ENCODE measurements around the gene MDGA2.

DNA sequence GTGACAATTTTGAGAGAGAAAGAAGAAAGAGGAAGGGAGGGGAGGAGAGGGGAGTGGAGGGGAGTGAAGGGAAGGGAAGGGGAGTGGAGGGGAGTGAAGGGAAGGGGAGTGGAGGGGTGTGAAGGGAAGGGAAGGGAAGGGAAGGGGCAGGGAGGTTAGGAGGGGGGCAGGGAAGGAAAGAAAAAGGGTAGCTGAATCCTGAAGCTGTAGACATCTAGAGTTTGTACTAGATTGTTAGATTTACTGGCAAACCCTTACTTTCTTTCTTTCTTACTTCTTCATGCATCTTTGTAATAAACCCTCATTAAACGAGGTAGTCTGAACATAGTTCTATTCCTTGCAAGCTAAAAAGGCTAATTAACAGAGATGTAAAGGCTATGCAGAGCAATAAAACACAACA is 378.0 kb downstream of the MDGA2 start:
- TF ChIP-seq, protein P1, sequence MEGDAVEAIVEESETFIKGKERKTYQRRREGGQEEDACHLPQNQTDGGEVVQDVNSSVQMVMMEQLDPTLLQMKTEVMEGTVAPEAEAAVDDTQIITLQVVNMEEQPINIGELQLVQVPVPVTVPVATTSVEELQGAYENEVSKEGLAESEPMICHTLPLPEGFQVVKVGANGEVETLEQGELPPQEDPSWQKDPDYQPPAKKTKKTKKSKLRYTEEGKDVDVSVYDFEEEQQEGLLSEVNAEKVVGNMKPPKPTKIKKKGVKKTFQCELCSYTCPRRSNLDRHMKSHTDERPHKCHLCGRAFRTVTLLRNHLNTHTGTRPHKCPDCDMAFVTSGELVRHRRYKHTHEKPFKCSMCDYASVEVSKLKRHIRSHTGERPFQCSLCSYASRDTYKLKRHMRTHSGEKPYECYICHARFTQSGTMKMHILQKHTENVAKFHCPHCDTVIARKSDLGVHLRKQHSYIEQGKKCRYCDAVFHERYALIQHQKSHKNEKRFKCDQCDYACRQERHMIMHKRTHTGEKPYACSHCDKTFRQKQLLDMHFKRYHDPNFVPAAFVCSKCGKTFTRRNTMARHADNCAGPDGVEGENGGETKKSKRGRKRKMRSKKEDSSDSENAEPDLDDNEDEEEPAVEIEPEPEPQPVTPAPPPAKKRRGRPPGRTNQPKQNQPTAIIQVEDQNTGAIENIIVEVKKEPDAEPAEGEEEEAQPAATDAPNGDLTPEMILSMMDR (IDR thresholded peaks at IDR 0.05) = no peak
- TF ChIP-seq POLR2A (IDR thresholded peaks at IDR 0.05) = no peak

All from Peyer's patch (tissue), 4 donors.